Measurements from ENCODE around the gene GSTA4.

GSTA4 gene

GRCh38 chr6:52995913-52996645 lies 995 bp upstream of the GSTA4 start:
- DNase-seq (ENCODE audit: low spot score) = no peak
- ChIA-PET POLR2A (ENCODE audit: low non-redundant PET) (interaction anchor here (0.6 kb wide), 1 partner anchor 492 kb away, joined by 3 read pairs; no protein-coding TSS in a partner anchor), CTCF (interaction anchor here (0.6 to 2.0 kb wide), 10 partner anchors 12 to 834 kb away, joined by 3 to 9 read pairs (median 4); no protein-coding TSS in a partner anchor)
- TF ChIP-seq, protein P1, sequence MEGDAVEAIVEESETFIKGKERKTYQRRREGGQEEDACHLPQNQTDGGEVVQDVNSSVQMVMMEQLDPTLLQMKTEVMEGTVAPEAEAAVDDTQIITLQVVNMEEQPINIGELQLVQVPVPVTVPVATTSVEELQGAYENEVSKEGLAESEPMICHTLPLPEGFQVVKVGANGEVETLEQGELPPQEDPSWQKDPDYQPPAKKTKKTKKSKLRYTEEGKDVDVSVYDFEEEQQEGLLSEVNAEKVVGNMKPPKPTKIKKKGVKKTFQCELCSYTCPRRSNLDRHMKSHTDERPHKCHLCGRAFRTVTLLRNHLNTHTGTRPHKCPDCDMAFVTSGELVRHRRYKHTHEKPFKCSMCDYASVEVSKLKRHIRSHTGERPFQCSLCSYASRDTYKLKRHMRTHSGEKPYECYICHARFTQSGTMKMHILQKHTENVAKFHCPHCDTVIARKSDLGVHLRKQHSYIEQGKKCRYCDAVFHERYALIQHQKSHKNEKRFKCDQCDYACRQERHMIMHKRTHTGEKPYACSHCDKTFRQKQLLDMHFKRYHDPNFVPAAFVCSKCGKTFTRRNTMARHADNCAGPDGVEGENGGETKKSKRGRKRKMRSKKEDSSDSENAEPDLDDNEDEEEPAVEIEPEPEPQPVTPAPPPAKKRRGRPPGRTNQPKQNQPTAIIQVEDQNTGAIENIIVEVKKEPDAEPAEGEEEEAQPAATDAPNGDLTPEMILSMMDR (conservative IDR thresholded peaks at IDR 0.05; ENCODE audit: low read depth) = no peak
- peak overlapping the region; percentile 96 for H3K27ac ChIP-seq

DNA sequence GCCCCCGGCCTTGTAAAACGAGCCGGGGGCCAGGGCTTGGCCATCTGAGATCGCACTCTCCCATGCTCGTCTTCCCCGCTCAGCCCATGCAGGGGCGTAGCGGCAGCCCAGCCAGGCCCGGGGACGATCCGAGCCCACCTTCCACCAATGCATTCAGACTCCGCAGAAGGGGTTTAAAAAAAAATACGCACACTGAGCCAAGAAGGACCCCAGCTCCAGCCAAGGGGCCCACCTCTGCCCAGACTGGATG lies 320 bp downstream of the GSTA4 start:
- ChIA-PET POLR2A (ENCODE audit: low non-redundant PET) (no interaction called here), CTCF (interaction anchor here (0.6 to 2.0 kb wide), 7 partner anchors 26 to 833 kb away, joined by 3 to 9 read pairs (median 3); no protein-coding TSS in a partner anchor)
- no peak for DNase-seq (ENCODE audit: low spot score)
- TF ChIP-seq, protein P1 (conservative IDR thresholded peaks at IDR 0.05; ENCODE audit: low read depth) = no peak
- H3K27ac ChIP-seq = peak overlapping the region; percentile 96

GRCh38 chr6:52994031-52994838 lies 849 bp downstream of the GSTA4 start:
- TF ChIP-seq, protein P1 (conservative IDR thresholded peaks at IDR 0.05; ENCODE audit: low read depth) = no peak
- H3K27ac ChIP-seq = peak overlapping the region; percentile 96
- POLR2A ChIA-PET (ENCODE audit: low non-redundant PET) = interaction anchor here (0.6 kb wide), 1 partner anchor 69 kb away, joined by 3 read pairs; no protein-coding TSS in a partner anchor
- peak; percentile 20 for DNase-seq (ENCODE audit: low spot score)
- CTCF ChIA-PET = interaction anchor here (0.6 to 2.0 kb wide), 10 partner anchors 12 to 832 kb away, joined by 3 to 9 read pairs (median 4); no protein-coding TSS in a partner anchor

- no peak for DNase-seq (ENCODE audit: low spot score)
- ChIA-PET CTCF (interaction anchor here (0.6 to 0.8 kb wide), 3 partner anchors 11 to 27 kb away, joined by 3 to 4 read pairs (median 4); no protein-coding TSS in a partner anchor), POLR2A (ENCODE audit: low non-redundant PET) (no interaction called here)
- TF ChIP-seq, protein P1 (conservative IDR thresholded peaks at IDR 0.05; ENCODE audit: low read depth) = no peak
- peak overlapping the region; percentile 96 for H3K27ac ChIP-seq
Observed at GRCh38 chr6:52992980-52993920, 1.8 kb downstream of the GSTA4 start.

GRCh38 chr6:52990342-52990741 lies 4.7 kb downstream of the GSTA4 start:
- peak; percentile 59 for DNase-seq (ENCODE audit: low spot score)
- ChIA-PET POLR2A (ENCODE audit: low non-redundant PET) (no interaction called here), CTCF (no interaction called here)
- peak overlapping the region; percentile 44; the same call in 1 of the 2 replicates for H3K27ac ChIP-seq
- TF ChIP-seq, protein P1 (conservative IDR thresholded peaks at IDR 0.05; ENCODE audit: low read depth) = no peak

Measured in RWPE1 (cell line).